Measurements from ENCODE around the gene ORAI3. TPM values are rescaled to one million over a fixed set of nuclear protein-coding genes. Genes with fewer than 3 reads are reported as not detected.

The ORAI3 gene
- total and polyA plus RNA-seq, 2 of the 13 experiments (the other 11 are each of a cell fraction or from before 2014, with no cell fraction given), result 11.4 to 32.0 TPM

DNA sequence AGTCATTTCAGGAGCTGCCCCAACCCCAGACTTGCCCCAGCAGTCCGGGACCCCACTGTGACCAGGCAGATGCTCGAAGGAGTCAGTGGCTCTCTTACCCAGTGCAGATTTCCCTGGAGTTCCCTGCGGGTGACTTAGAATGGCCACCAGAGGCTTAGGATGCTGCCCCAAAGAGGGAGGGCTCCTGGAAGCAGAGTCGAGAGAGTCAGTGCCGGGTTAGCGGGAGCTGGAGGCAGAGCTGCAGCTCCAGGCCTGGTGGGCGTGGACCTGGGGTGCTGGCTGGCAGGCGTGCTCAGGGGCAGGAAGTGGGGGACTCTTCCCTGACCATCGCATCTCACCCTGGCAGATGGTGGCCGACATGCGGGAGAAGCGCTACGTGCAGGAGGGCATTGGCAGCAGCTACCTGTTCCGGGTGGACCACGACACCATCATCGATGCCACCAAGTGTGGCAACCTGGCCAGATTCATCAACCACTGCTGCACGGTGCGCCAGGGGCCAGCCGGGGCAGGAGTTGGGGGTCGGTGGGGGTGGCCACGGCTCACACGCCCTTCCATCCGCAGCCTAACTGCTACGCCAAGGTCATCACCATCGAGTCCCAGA, 34.5 kb downstream of the ORAI3 start (continued):
- no peak for TF ChIP-seq RAD51 (IDR thresholded peaks at IDR 0.05; ENCODE audit: borderline replicate concordance)
- TF ChIP-seq ZNF205 (CRISPR knock-in tag; IDR thresholded peaks at IDR 0.05), result no peak
- no peak for TF ChIP-seq ZNF274 (CRISPR knock-in tag; IDR thresholded peaks at IDR 0.05)
- no peak for TF ChIP-seq MATR3 (CRISPR knock-in tag; IDR thresholded peaks at IDR 0.05)
- TF ChIP-seq AKAP8 (CRISPR knock-in tag; IDR thresholded peaks at IDR 0.05), result 0 out of 2 replicates have a peak, but pooled peaks have one; percentile 52
- no peak for TF ChIP-seq JUNB (CRISPR knock-in tag; IDR thresholded peaks at IDR 0.05; ENCODE audit: borderline replicate concordance)
- TF ChIP-seq THYN1 (CRISPR knock-in tag; IDR thresholded peaks at IDR 0.05; ENCODE audit: borderline replicate concordance, low read depth), result no peak
- TF ChIP-seq AGO2 (optimal IDR thresholded peaks at IDR 0.05; ENCODE audit: low read depth, low read length), result peak; percentile 83
- TF ChIP-seq, protein P1, sequence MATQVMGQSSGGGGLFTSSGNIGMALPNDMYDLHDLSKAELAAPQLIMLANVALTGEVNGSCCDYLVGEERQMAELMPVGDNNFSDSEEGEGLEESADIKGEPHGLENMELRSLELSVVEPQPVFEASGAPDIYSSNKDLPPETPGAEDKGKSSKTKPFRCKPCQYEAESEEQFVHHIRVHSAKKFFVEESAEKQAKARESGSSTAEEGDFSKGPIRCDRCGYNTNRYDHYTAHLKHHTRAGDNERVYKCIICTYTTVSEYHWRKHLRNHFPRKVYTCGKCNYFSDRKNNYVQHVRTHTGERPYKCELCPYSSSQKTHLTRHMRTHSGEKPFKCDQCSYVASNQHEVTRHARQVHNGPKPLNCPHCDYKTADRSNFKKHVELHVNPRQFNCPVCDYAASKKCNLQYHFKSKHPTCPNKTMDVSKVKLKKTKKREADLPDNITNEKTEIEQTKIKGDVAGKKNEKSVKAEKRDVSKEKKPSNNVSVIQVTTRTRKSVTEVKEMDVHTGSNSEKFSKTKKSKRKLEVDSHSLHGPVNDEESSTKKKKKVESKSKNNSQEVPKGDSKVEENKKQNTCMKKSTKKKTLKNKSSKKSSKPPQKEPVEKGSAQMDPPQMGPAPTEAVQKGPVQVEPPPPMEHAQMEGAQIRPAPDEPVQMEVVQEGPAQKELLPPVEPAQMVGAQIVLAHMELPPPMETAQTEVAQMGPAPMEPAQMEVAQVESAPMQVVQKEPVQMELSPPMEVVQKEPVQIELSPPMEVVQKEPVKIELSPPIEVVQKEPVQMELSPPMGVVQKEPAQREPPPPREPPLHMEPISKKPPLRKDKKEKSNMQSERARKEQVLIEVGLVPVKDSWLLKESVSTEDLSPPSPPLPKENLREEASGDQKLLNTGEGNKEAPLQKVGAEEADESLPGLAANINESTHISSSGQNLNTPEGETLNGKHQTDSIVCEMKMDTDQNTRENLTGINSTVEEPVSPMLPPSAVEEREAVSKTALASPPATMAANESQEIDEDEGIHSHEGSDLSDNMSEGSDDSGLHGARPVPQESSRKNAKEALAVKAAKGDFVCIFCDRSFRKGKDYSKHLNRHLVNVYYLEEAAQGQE (IDR thresholded peaks at IDR 0.05; ENCODE audit: borderline replicate concordance in 1 of 2, low read depth in 1 of 2, low read length in 2 of 2), result no peak
- TF ChIP-seq TP53 (CRISPR knock-in tag; conservative IDR thresholded peaks at IDR 0.05), result no peak
- TF ChIP-seq ZNF556 (CRISPR knock-in tag; IDR thresholded peaks at IDR 0.05; ENCODE audit: borderline replicate concordance), result no peak
- TF ChIP-seq NFKBIZ (CRISPR knock-in tag; IDR thresholded peaks at IDR 0.05), result no peak
- TF ChIP-seq MXI1 (IDR thresholded peaks at IDR 0.05; ENCODE audit: borderline replicate concordance, low read depth, low read length), result no peak
- TF ChIP-seq, protein P2, sequence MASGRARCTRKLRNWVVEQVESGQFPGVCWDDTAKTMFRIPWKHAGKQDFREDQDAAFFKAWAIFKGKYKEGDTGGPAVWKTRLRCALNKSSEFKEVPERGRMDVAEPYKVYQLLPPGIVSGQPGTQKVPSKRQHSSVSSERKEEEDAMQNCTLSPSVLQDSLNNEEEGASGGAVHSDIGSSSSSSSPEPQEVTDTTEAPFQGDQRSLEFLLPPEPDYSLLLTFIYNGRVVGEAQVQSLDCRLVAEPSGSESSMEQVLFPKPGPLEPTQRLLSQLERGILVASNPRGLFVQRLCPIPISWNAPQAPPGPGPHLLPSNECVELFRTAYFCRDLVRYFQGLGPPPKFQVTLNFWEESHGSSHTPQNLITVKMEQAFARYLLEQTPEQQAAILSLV (CRISPR knock-in tag; IDR thresholded peaks at IDR 0.05; ENCODE audit: borderline replicate concordance), result no peak
- peak; percentile 2 for TF ChIP-seq HNRNPLL (IDR thresholded peaks at IDR 0.05; ENCODE audit: low read depth, low read length, poor library complexity, severe bottlenecking)
- TF ChIP-seq, protein P3, sequence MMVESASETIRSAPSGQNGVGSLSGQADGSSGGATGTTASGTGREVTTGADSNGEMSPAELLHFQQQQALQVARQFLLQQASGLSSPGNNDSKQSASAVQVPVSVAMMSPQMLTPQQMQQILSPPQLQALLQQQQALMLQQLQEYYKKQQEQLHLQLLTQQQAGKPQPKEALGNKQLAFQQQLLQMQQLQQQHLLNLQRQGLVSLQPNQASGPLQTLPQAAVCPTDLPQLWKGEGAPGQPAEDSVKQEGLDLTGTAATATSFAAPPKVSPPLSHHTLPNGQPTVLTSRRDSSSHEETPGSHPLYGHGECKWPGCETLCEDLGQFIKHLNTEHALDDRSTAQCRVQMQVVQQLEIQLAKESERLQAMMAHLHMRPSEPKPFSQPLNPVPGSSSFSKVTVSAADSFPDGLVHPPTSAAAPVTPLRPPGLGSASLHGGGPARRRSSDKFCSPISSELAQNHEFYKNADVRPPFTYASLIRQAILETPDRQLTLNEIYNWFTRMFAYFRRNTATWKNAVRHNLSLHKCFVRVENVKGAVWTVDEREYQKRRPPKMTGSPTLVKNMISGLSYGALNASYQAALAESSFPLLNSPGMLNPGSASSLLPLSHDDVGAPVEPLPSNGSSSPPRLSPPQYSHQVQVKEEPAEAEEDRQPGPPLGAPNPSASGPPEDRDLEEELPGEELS (CRISPR knock-in tag; IDR thresholded peaks at IDR 0.05), result no peak
- TF ChIP-seq, protein P4, sequence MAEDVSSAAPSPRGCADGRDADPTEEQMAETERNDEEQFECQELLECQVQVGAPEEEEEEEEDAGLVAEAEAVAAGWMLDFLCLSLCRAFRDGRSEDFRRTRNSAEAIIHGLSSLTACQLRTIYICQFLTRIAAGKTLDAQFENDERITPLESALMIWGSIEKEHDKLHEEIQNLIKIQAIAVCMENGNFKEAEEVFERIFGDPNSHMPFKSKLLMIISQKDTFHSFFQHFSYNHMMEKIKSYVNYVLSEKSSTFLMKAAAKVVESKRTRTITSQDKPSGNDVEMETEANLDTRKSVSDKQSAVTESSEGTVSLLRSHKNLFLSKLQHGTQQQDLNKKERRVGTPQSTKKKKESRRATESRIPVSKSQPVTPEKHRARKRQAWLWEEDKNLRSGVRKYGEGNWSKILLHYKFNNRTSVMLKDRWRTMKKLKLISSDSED (CRISPR knock-in tag; IDR thresholded peaks at IDR 0.05), result no peak
- TF ChIP-seq, protein P5, sequence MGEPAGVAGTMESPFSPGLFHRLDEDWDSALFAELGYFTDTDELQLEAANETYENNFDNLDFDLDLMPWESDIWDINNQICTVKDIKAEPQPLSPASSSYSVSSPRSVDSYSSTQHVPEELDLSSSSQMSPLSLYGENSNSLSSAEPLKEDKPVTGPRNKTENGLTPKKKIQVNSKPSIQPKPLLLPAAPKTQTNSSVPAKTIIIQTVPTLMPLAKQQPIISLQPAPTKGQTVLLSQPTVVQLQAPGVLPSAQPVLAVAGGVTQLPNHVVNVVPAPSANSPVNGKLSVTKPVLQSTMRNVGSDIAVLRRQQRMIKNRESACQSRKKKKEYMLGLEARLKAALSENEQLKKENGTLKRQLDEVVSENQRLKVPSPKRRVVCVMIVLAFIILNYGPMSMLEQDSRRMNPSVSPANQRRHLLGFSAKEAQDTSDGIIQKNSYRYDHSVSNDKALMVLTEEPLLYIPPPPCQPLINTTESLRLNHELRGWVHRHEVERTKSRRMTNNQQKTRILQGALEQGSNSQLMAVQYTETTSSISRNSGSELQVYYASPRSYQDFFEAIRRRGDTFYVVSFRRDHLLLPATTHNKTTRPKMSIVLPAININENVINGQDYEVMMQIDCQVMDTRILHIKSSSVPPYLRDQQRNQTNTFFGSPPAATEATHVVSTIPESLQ (CRISPR knock-in tag; conservative IDR thresholded peaks at IDR 0.05), result no peak
- TF ChIP-seq NFE2L1 (CRISPR knock-in tag; IDR thresholded peaks at IDR 0.05; ENCODE audit: borderline replicate concordance), result no peak
- no peak for TF ChIP-seq CC2D1A (CRISPR knock-in tag; IDR thresholded peaks at IDR 0.05)
